Right lobe of liver (tissue), 4 donors: ENCODE data around the gene ORC1.

Experiments
- POLR2A ChIP-seq: fragments of 450-650 bp; IDR thresholded peaks from one replicate; pipeline ENCODE4 v1.6.1; 2017; ENCODE audit warnings: antibody characterized with exemption, mild to moderate bottlenecking
- TF ChIP-seq, protein P1 (sequence below), 4 donors: fragments of 200-600 bp in 3 of 4; fragments of 450-650 bp in 1 of 4; IDR thresholded peaks; one replicate each; pipeline versions ENCODE4 v1.5.1 to v1.8.0; 2016 to 2022; ENCODE audit warnings: antibody characterized with exemption in 4 of 4, mild to moderate bottlenecking in 2 of 4
- donor health status: DM: no; HTN: no; CAD: no.
- donor health status: DM: no; HTN: no; CAD: no.
- donor health status: DM: no; HTN: yes; CAD: no.

DNA sequence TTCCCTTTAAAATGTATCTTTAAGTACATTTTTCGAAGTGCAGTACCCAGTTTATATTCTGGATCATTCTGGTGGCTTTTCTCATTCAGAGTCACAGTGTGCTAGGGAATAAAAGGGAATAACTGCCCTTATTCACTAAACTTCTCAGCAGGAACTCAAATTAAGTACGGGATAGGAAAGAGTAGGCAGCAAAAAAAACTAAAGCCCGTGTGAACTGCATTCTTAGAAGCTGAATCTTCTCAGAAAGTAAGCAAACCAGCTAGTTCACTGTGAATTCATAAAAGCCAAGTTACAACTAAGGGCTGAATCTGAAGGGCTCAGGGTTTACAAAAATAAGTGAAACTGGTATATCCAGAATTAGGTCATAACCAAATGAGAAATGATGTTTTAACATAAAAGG, 22.1 kb upstream of the ORC1 start:
- TF ChIP-seq, protein P1, sequence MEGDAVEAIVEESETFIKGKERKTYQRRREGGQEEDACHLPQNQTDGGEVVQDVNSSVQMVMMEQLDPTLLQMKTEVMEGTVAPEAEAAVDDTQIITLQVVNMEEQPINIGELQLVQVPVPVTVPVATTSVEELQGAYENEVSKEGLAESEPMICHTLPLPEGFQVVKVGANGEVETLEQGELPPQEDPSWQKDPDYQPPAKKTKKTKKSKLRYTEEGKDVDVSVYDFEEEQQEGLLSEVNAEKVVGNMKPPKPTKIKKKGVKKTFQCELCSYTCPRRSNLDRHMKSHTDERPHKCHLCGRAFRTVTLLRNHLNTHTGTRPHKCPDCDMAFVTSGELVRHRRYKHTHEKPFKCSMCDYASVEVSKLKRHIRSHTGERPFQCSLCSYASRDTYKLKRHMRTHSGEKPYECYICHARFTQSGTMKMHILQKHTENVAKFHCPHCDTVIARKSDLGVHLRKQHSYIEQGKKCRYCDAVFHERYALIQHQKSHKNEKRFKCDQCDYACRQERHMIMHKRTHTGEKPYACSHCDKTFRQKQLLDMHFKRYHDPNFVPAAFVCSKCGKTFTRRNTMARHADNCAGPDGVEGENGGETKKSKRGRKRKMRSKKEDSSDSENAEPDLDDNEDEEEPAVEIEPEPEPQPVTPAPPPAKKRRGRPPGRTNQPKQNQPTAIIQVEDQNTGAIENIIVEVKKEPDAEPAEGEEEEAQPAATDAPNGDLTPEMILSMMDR (IDR thresholded peaks at IDR 0.05), result no peak
- no peak for TF ChIP-seq POLR2A
